ENCODE data around the gene AKAP9.

Gene AKAP9

DNA sequence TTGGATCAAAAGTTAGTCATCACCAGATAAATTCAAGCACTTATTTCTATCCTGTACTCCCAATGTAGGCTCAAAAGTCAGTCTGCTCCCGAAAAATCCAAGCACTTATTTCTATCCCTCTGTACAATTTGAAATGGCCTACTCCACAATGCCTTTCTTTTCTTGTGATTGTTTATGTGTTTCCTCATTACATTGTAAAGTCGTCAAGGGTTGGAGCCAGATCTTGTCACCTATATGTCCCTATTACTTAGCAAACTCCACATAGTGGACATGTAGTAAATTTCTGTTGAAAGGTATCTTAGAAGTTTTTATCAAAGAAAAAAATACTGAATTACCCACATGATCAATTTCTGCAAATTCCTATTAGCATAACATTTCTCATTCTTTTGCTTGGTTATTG, 111.5 kb downstream of the AKAP9 start:
- Histone ChIP-seq H3K9me3 (ENCODE audit: control insufficient read depth, low read length) (no peaks in the 10 kb centered on the region), H3K27me3 (ENCODE audit: control insufficient read depth, insufficient read depth, low read length, poor library complexity, severe bottlenecking) (no peaks in the 10 kb centered on the region), H3K4me3 (ENCODE audit: insufficient read depth, low read depth, low read length) (no peak overlapping the region), H3K36me3 (ENCODE audit: control insufficient read depth, insufficient read depth, low read length) (peaks cover 14% of the 10 kb centered on the region), H3K27ac (ENCODE audit: insufficient read depth, low read depth, low read length, poor library complexity, severe bottlenecking) (no peak overlapping the region), H3K4me1 (ENCODE audit: control insufficient read depth, insufficient read depth, low read length) (no peaks in the 10 kb centered on the region)
- WGBS, 2 experiments, result 100% methylated on average over 1 of the region's 2 CpGs

DNA sequence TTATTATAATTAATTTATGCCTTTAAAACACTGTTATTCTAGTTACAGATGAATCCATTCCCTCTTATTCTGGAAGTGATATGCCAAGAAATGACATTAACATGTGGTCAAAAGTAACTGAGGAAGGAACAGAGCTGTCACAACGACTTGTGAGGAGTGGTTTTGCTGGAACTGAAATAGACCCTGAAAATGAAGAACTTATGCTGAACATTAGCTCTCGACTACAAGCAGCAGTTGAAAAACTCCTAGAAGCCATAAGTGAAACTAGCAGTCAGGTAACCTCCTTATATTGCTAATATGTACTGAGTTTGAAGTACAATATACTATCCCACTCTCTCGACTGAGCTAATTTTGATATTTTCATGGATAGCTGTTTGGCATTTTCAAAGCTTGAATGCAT, 112.0 kb downstream of the AKAP9 start:
- WGBS, 2 experiments, result 90 to 94% methylated on average over 3 of the region's 3 CpGs
- peaks cover 14% of the 10 kb centered on the region for H3K36me3 ChIP-seq (ENCODE audit: control insufficient read depth, insufficient read depth, low read length)
- H3K9me3 ChIP-seq (ENCODE audit: control insufficient read depth, low read length), result no peaks in the 10 kb centered on the region
- H3K4me3 ChIP-seq (ENCODE audit: insufficient read depth, low read depth, low read length), result no peak overlapping the region
- no peak overlapping the region for H3K27ac ChIP-seq (ENCODE audit: insufficient read depth, low read depth, low read length, poor library complexity, severe bottlenecking)
- no peaks in the 10 kb centered on the region for H3K4me1 ChIP-seq (ENCODE audit: control insufficient read depth, insufficient read depth, low read length)
- no peaks in the 10 kb centered on the region for H3K27me3 ChIP-seq (ENCODE audit: control insufficient read depth, insufficient read depth, low read length, poor library complexity, severe bottlenecking)

DNA sequence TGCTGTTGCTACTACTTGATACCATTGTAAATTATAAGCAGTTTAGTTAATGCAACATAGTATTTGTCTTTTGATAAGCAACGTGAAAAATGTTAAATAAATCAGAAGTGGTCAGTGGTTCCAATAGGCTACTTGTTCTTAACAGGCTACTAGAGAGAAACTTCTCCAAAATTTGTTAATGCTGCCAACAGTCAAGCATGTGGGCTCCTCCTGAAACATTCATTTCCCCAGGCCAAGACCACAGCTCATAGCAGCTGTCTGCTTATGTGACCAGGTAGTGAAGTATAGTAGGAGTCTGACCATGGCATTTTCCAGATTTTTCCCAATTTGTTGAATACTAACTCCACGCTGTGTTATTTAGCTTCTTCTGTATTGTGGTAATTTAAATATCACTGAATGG, 112.7 kb downstream of the AKAP9 start:
- WGBS, 2 experiments, result 96% methylated on average over 2 of the region's 2 CpGs
- Histone ChIP-seq H3K36me3 (ENCODE audit: control insufficient read depth, insufficient read depth, low read length) (peaks cover 14% of the 10 kb centered on the region), H3K9me3 (ENCODE audit: control insufficient read depth, low read length) (no peaks in the 10 kb centered on the region), H3K27ac (ENCODE audit: insufficient read depth, low read depth, low read length, poor library complexity, severe bottlenecking) (no peak overlapping the region), H3K4me1 (ENCODE audit: control insufficient read depth, insufficient read depth, low read length) (no peaks in the 10 kb centered on the region), H3K27me3 (ENCODE audit: control insufficient read depth, insufficient read depth, low read length, poor library complexity, severe bottlenecking) (no peaks in the 10 kb centered on the region), H3K4me3 (ENCODE audit: insufficient read depth, low read depth, low read length) (no peak overlapping the region)

DNA sequence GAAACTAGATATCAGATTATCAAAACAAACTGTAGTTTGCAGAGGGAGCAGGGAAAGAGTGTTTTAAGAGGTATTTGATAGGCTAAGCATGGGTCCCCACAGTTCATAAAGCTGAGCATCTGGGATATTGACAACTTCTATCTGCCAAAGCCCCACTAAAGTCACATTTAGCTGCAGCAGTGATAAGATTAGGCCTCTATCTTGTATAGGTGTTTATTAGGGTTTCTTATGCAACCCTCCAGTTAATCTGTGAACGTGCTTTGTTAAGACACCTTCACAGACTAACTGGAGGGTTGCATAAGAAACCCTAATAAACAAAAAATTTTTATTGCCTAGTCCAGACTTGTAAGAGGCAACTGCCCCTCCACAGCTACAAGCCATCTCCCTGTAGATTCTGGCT, 115.6 kb downstream of the AKAP9 start:
- Histone ChIP-seq H3K4me1 (ENCODE audit: control insufficient read depth, insufficient read depth, low read length) (no peaks in the 10 kb centered on the region), H3K27me3 (ENCODE audit: control insufficient read depth, insufficient read depth, low read length, poor library complexity, severe bottlenecking) (no peaks in the 10 kb centered on the region), H3K9me3 (ENCODE audit: control insufficient read depth, low read length) (no peaks in the 10 kb centered on the region), H3K36me3 (ENCODE audit: control insufficient read depth, insufficient read depth, low read length) (peaks cover 10% of the 10 kb centered on the region), H3K27ac (ENCODE audit: insufficient read depth, low read depth, low read length, poor library complexity, severe bottlenecking) (no peak overlapping the region), H3K4me3 (ENCODE audit: insufficient read depth, low read depth, low read length) (no peak overlapping the region)
- WGBS, 2 experiments, result 73 to 91% methylated on average over 1 of the region's 1 CpG

DNA sequence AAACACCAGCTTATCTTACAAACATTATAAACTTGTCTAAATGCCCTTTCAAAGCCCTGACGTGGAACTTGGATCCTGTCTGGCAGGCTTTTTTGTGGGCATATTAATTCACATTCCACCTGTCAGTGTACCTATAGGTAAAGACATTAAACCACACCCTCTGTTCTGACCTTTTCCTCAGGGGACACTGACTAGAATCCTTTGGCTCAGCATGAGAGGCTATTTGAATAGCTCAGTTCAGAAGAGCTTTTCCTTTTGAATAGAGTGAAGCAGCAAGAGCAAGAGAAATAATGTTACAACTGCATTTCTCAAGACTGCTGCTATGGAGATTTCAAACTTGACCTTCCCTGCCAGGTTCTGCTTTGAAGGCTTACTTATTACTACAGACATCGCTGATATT, 116.7 kb downstream of the AKAP9 start:
- no peaks in the 10 kb centered on the region for H3K4me1 ChIP-seq (ENCODE audit: control insufficient read depth, insufficient read depth, low read length)
- H3K9me3 ChIP-seq (ENCODE audit: control insufficient read depth, low read length), result no peaks in the 10 kb centered on the region
- no peak overlapping the region for H3K27ac ChIP-seq (ENCODE audit: insufficient read depth, low read depth, low read length, poor library complexity, severe bottlenecking)
- no peak overlapping the region for H3K4me3 ChIP-seq (ENCODE audit: insufficient read depth, low read depth, low read length)
- 40 to 54% methylated on average over 1 of the region's 2 CpGs for WGBS, 2 experiments
- H3K36me3 ChIP-seq (ENCODE audit: control insufficient read depth, insufficient read depth, low read length), result peaks cover 10% of the 10 kb centered on the region
- no peaks in the 10 kb centered on the region for H3K27me3 ChIP-seq (ENCODE audit: control insufficient read depth, insufficient read depth, low read length, poor library complexity, severe bottlenecking)

DNA sequence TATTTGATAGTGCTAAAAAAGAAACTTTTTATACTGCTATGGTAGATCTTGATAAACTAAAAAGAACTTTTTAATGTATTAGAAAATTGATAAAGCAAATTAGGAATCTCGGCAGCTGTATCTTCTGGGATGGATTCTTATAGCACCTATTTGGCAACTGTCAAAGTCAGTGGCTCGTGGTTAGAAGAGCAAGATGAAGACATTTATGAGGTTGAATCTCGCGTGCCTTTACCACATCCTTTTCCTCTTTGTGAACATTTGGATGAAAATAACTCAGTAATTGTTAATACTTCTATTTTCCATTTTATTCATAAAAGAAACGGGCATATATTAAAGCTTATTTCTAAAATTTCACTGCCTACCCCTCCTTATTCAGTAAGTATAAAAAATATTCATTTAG, 117.4 kb downstream of the AKAP9 start:
- H3K36me3 ChIP-seq (ENCODE audit: control insufficient read depth, insufficient read depth, low read length), result peaks cover 6% of the 10 kb centered on the region
- no peak overlapping the region for H3K4me3 ChIP-seq (ENCODE audit: insufficient read depth, low read depth, low read length)
- no peaks in the 10 kb centered on the region for H3K9me3 ChIP-seq (ENCODE audit: control insufficient read depth, low read length)
- no peaks in the 10 kb centered on the region for H3K4me1 ChIP-seq (ENCODE audit: control insufficient read depth, insufficient read depth, low read length)
- H3K27me3 ChIP-seq (ENCODE audit: control insufficient read depth, insufficient read depth, low read length, poor library complexity, severe bottlenecking), result no peaks in the 10 kb centered on the region
- 87 to 95% methylated on average over 2 to 4 of the region's 5 CpGs for WGBS, 2 experiments
- H3K27ac ChIP-seq (ENCODE audit: insufficient read depth, low read depth, low read length, poor library complexity, severe bottlenecking), result no peak overlapping the region

DNA sequence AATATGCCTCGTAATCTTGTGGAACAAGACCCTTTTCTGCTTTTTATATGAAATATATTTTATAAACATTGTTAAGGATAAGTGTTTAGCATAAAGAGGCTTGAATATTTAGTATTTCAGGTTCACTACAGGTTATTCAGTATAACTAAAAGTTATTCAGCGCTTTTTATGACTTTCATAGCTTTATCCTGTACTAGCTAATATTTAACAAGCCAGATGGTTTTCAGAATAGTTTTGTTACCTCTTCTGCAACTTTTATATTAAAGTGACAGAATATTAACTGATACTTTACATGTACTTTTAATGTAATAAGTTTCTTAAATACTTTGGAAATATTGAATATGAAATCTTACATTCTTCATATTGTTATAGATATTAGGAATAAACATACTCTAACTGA, 118.2 kb downstream of the AKAP9 start:
- no peak overlapping the region for H3K4me3 ChIP-seq (ENCODE audit: insufficient read depth, low read depth, low read length)
- WGBS, 2 experiments, result 100% methylated on average over 1 of the region's 2 CpGs; no CpG with 5 or more reads in 1 of the 2 experiments
- H3K9me3 ChIP-seq (ENCODE audit: control insufficient read depth, low read length), result no peaks in the 10 kb centered on the region

DNA sequence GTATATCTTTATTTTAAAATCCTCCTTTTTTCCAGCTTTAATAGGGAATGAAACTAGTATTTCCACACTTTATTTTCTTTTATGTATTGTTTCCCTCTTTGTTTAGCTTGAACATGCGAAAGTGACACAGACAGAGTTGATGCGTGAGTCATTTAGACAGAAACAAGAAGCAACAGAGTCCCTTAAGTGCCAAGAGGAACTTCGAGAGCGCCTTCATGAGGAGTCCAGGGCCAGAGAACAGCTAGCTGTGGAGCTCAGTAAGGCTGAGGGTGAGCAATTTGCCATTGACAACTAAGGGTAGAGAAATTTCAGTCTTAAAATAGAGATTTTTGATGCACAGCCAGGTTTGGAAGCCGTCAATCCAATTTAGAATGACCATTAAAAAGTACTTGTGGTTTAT, 120.5 kb downstream of the AKAP9 start:
- Histone ChIP-seq H3K36me3 (ENCODE audit: control insufficient read depth, insufficient read depth, low read length) (no peaks in the 10 kb centered on the region), H3K27me3 (ENCODE audit: control insufficient read depth, insufficient read depth, low read length, poor library complexity, severe bottlenecking) (no peaks in the 10 kb centered on the region), H3K9me3 (ENCODE audit: control insufficient read depth, low read length) (no peaks in the 10 kb centered on the region), H3K27ac (ENCODE audit: insufficient read depth, low read depth, low read length, poor library complexity, severe bottlenecking) (no peak overlapping the region), H3K4me1 (ENCODE audit: control insufficient read depth, insufficient read depth, low read length) (no peaks in the 10 kb centered on the region), H3K4me3 (ENCODE audit: insufficient read depth, low read depth, low read length) (no peak overlapping the region)
- WGBS, 2 experiments, result 95 to 98% methylated on average over 5 of the region's 5 CpGs

More for the DNA sequence above, 118.2 kb downstream of the AKAP9 start:
- Histone ChIP-seq H3K4me1 (ENCODE audit: control insufficient read depth, insufficient read depth, low read length) (no peaks in the 10 kb centered on the region), H3K27ac (ENCODE audit: insufficient read depth, low read depth, low read length, poor library complexity, severe bottlenecking) (no peak overlapping the region), H3K36me3 (ENCODE audit: control insufficient read depth, insufficient read depth, low read length) (no peaks in the 10 kb centered on the region), H3K27me3 (ENCODE audit: control insufficient read depth, insufficient read depth, low read length, poor library complexity, severe bottlenecking) (no peaks in the 10 kb centered on the region)

DNA sequence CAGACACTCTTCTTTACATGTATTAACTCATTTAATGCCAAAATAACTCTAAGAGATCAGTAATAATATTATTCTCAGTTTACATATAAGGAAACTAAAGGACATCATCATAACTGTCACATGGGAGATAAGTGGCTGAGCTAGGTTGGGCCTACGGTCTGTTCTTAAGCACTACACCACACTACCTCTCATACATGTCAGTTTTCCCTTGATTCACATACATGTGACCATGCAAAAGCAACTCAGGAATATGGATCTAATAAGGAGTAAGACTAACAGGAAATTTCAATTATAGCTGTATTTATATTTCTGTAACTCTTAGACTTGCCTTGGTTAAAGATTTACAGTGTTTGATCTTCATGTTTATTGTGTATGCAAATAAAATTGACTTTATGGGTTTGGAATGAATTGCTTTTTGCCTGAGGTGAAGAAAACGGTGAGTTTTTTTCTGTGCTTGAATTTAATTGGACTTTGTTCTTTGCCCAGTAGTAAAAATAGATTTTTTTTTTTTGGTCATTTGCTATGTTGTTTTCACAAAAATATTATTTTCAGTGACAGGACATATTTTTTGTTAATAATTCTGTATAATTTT, 123.9 kb downstream of the AKAP9 start:
- Histone ChIP-seq H3K9me3 (ENCODE audit: control insufficient read depth, low read length) (no peaks in the 10 kb centered on the region), H3K36me3 (ENCODE audit: control insufficient read depth, insufficient read depth, low read length) (no peaks in the 10 kb centered on the region), H3K27ac (ENCODE audit: insufficient read depth, low read depth, low read length, poor library complexity, severe bottlenecking) (no peak overlapping the region), H3K4me3 (ENCODE audit: insufficient read depth, low read depth, low read length) (no peak overlapping the region), H3K27me3 (ENCODE audit: control insufficient read depth, insufficient read depth, low read length, poor library complexity, severe bottlenecking) (no peaks in the 10 kb centered on the region), H3K4me1 (ENCODE audit: control insufficient read depth, insufficient read depth, low read length) (no peaks in the 10 kb centered on the region)
- 88 to 92% methylated on average over 2 of the region's 2 CpGs for WGBS, 2 experiments

DNA sequence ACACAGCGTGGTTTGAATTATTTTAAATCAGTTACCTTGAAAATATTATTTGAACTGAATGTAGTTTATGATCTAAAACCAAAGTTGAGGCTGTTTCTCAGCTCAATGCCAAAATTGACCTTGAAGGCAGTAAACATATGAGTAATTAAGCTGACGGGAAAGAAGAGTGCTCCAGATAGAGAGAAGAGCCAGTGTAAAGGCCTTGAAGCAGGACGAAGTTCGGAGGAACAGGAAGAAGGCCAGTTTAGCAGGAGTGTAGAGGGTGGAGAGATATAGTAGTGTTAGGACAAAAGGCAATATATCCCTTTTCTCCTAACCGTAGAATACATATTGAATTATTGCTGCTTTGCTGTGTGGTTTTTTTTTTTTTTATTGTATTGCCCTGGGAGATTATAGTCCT, 130.4 kb downstream of the AKAP9 start:
- Histone ChIP-seq H3K27me3 (ENCODE audit: control insufficient read depth, insufficient read depth, low read length, poor library complexity, severe bottlenecking) (no peaks in the 10 kb centered on the region), H3K4me3 (ENCODE audit: insufficient read depth, low read depth, low read length) (no peak overlapping the region), H3K27ac (ENCODE audit: insufficient read depth, low read depth, low read length, poor library complexity, severe bottlenecking) (no peak overlapping the region), H3K9me3 (ENCODE audit: control insufficient read depth, low read length) (no peaks in the 10 kb centered on the region), H3K4me1 (ENCODE audit: control insufficient read depth, insufficient read depth, low read length) (no peaks in the 10 kb centered on the region), H3K36me3 (ENCODE audit: control insufficient read depth, insufficient read depth, low read length) (peaks cover 9% of the 10 kb centered on the region)
- 93 to 96% methylated on average over 4 to 5 of the region's 5 CpGs for WGBS, 2 experiments

DNA sequence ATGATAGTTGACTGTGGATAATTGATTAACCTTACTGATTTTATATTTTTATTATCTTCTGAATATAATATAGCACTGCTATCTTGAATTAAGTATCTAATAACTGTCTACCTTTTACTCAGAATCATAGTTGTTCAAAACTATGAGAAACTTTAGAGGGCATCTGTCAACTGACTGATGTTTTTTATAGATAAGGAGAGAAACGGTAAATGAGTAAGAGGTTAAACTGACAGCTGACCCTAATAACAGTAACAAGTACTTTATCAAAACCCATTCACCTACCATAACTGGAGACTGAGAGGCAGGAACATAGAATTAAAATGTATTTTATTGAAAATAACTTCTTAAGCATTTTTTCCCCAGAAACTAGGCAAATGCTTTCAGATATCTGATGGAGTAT, 131.5 kb downstream of the AKAP9 start:
- Histone ChIP-seq H3K4me3 (ENCODE audit: insufficient read depth, low read depth, low read length) (no peak overlapping the region), H3K27me3 (ENCODE audit: control insufficient read depth, insufficient read depth, low read length, poor library complexity, severe bottlenecking) (no peaks in the 10 kb centered on the region), H3K4me1 (ENCODE audit: control insufficient read depth, insufficient read depth, low read length) (no peaks in the 10 kb centered on the region), H3K36me3 (ENCODE audit: control insufficient read depth, insufficient read depth, low read length) (peaks cover 9% of the 10 kb centered on the region), H3K9me3 (ENCODE audit: control insufficient read depth, low read length) (no peaks in the 10 kb centered on the region), H3K27ac (ENCODE audit: insufficient read depth, low read depth, low read length, poor library complexity, severe bottlenecking) (no peak overlapping the region)
- no CpG with 5 or more reads among the region's 1 CpG for WGBS, 2 experiments

All from ectodermal cell (in vitro differentiated cells).